CD4-positive, alpha-beta T cell treated with Interferon alpha-2 for 1 hour (primary cell): ENCODE data around the gene C1orf167.
A peak's percentile ranks its signal among the peaks of the same experiment; 100 is the strongest.

ENCODE experiments used
- DNase-seq, 2 donors: peaks; one replicate each; pipeline ENCODE4 v3.0.0-alpha.2; 2020 to 2022

The C1orf167 gene

DNA sequence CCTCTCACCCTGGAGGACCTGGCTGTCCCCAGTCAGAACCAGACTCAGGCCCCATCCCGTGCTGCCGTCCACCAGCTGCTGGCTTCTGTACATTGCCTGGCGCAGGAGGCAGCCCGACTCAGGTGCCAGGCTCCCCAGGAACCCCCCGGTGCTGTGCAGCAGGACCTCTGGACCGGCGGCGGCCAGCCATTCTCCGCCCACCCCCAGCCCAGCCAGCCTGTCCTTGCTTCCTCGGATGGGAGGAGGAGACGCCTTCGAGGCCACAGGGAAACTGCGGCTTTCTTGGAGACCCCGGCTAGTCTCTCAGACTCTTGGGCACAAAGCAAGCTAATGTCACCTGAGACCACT, 4.4 kb downstream of the C1orf167 start:
- DNase-seq, result no peak

DNA sequence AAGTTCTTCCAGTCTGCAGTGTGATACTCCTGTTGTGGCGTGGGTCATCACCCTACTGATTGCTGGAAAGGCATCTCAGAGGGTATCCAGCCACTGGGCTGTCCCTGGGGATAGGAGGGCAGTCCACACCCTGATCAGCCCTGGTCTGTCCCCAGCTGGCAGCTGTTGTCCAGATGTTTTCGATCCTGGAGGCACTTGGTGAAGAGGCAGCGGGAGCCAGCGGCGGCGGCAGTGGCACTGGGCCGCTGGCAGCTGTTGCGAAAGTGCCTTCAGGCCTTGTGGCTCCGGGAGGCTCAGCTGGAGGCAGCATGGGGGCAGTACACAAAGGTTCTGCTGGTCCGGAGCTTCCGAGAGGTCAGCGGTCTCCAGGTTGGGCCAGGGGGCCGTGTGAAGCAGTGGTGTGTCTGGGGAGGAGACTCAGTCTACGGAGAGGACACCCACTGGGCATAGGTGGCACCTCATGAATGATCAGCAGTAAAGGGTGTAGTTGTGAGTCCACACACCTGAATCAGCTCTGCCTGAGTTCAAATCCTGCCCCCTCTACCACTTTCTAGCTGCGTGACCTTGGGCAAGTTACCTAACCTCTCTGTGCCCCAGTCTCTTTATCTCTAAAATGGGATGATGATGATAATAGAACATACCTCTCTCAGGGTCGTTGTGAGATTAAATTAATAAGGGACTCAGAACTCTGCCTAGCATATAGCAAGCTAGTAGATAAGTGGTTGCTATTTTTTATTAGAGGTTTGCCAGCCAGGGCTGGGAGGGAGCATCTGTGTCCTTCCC, 6.1 kb downstream of the C1orf167 start:
- no peak for DNase-seq

DNA sequence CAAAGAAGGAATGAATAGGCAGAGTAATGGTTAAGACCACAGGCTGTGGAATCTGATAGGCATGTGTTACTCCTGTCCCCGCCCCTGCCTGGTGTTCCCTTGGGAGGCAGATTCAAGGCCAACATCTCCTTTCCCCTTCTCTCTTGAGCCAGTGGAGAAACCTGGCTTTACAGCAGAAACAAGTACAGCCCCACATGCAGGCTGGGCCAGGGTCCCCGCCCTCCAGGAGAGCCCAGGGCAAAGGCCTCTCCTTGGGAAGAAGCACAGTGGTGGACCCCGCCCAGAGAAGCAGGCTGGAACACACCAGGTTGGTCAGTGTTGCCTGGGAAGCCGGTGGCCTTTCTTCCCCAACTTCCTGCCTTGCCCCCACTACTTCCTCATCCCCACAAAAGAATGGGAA, 6.8 kb downstream of the C1orf167 start:
- no peak for DNase-seq

DNA sequence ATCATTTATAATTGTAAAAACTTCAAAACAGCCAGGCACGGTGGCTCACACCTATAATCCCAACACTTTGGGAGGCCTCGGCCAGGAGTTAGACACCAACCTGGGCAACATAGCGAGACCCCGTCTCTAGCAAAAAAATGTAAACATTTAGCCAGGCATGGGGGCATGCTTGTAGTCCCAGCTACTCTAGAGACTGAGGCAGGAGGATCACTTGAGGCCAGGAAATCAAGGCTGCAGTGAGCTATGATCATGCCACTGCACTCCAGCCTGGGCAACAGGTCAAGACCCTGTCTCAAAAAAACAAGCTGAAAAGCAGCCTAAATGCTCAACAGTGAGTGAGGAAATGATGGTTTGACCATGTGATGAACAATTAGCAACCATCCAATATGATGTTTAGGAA, 7.3 kb downstream of the C1orf167 start:
- DNase-seq, result no peak

DNA sequence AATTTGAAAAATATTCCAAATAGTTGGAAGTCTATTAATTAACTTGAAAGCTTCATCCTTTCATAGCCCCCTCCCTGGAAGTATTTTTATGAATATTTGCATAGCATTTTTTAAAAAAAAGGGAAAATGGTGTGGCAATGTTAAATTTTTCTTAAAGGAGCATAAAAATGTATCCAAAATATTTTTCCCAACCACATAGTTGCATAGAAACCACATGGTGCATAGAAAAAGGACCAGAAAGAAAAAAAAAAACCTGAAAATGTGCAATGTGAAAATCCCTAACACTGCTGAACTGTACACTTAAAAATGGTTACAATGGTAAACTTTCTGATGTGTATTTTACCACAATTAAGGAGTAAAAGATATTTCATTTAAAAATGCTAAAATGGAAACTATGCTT, 8.0 kb downstream of the C1orf167 start:
- no peak for DNase-seq

DNA sequence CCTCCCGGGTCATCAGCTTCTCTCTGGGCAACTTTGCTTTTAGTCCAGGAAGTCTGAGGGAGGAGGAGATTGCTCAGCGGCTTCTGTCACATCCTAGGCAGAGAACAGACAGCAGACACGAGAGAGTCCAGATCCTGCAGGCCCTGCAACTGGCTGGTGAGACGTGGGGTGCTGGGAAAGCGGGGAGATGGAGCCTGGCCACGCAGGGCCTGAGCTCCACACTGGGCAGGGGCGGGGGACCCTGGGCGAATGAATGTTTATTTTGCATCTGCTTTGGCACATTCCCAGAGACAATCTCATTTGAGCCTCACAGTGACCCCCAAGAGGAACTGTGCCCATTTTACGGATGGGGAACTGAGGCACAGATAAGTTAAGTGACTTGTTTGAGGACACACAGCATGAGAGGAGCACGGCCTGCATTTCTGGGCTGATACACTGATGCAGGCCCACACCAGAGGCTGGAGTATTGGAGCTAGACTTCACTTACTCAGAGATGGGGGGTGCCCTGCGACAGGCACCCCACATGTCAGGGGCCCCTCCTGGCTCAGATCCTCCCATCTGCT, 9.6 kb downstream of the C1orf167 start:
- no peak for DNase-seq

DNA sequence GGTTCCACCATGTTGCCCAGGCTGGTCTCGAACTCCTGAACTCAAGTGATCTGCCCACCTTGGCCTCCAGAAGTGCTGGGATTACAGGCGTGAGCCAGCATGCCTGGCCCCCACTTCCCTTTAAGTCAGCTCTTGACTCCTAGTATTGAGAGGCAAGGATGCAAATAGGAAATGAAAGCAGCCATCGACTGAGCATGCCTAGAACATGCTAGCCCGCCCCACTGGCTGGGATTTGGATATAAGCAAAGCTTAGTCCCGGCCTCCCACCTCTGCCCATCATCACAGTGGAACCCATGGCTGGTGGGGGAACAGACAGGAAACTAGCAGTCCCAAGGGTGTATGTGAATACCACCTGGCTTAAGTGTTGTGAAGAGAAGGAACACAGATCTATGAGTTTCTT, 10.5 kb downstream of the C1orf167 start:
- no peak for DNase-seq

DNA sequence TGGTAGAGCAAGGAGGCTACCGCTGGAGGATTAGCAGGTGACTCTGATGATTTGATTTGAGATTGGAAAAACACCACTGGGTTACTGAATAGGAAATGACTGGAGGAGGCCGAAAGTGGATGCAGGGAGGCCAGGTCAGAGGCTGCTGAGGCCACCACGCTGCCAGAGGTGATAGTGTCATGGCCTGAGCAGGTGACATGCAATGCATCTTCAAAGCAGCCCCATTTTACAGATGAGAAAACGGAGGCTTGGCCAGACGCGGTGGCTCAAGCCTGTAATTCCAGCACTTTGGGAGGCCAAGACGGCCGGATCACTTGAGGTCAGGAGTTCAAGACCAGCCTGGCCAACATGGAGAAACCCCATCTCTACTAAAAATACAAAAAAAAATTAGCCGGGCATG, 12.8 kb downstream of the C1orf167 start:
- DNase-seq, result no peak

DNA sequence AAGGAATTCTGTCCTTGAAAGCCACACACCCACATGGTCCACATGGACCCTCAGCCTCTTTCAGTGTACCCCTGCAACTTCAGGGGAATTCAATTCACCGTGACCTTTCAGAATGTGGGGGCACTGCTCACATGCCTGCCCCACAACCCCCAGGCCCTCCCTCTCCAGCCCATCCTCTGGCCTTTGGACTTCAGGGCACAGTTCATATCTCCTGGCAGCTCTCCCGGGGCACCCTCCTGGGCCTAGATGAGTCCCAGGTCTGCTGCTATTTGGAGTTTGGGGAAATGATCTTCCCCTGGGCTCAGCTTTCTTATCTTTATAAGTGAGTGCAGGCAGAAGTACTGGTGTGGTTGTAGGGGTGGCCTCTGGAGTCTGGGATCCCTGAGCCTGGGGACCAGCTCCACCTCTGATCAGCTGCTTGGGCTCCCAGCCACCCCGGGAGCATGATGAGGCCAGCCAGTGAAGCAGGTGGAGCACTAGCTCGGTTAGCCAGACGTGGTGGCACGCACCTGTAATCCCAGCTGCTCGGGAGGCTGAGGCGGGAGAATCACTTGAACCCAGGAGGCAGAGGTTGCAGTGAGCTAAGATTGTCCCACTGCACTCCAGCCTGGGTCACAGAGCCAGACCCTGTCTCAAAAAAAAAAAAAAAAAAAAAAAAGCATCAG, 15.8 kb downstream of the C1orf167 start:
- DNase-seq, result no peak

DNA sequence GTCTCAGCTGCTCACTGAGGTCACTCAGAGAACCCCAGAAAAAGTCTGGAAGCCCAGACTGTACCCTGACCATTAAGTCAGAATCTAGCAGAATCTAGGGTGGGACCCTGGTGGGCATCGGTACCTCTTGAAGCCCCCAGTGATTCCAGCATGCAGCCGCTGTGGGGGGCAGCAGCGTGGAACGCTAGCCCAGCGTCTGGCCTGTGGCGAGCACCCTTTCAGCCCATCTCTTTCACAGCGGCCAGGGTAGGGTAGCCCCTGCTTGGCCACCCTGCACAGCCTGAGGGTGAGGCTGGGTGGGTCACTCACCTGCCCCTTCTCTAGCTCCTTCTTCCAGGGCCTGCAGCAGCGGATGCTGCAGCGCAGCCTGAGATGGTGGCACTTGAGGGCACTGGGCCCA, 16.3 kb downstream of the C1orf167 start:
- DNase-seq, result no peak

DNA sequence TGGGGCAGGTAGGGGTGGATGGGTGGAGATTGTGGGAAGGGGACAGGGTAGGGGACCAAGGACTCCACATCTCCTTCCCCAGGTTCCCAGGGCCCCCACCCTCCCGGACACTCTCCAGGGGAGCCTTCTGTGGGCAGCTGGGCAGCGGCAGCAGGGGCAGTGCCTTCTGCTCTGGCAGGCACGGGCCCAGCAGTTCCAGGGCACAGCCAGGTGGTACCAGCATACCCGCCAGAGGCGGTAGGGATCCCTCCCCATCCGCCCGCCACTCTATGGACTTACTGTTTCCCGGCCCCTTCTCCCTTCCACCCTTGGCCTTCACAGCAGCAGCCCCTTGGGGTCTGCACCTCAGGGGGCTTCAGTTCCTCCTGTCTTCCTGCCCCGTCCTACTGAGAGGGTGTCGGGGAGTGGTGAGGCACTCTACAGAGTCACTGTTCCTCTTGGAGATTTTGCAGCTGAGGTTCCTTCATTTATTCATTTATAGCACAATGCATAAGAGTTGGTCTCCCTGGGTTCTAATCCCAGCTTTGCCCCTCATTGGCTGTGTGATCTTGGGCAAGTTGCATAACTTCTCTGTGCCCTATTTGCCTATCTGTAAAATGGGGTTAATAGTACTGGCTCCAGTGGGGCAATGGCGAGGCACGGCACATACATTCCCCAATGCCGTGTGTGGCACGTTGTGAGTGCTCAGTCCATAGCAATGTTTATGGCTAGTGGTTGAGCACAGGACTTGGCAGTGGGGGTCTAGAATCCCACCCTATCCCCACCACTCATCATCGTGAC, 17.0 kb downstream of the C1orf167 start:
- no peak for DNase-seq

DNA sequence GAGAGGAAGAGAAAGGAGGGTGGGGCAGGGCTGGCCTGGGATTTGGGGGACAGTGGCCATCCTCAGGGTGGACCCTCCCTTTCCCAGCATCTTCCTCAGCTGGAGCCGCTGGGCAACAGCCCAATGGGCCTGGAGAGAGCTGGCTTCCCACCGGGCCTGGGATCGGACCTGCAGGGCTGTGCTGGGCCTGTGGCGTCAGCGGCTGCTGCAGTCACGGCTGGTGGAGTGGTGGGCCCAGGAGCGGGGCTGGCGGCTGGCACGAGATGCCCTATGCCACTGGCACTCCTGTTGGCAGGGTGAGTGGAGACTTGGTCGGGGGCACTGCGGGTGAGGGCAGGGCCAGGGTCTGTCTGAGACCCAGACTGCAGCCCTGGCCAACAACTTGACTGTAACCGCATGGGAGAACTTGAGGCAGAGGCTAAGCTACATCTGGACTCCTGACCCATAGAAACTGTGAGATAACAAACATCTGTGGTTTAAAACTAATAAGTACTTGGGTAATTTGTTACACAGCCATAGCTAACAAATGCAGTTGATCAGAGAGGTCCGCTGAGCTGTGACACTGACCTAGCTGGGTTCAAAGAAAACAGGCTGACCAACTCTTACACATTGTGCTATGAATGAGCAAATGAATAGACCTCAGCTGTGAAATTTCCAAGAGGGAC, 17.9 kb downstream of the C1orf167 start:
- DNase-seq, result no peak

DNA sequence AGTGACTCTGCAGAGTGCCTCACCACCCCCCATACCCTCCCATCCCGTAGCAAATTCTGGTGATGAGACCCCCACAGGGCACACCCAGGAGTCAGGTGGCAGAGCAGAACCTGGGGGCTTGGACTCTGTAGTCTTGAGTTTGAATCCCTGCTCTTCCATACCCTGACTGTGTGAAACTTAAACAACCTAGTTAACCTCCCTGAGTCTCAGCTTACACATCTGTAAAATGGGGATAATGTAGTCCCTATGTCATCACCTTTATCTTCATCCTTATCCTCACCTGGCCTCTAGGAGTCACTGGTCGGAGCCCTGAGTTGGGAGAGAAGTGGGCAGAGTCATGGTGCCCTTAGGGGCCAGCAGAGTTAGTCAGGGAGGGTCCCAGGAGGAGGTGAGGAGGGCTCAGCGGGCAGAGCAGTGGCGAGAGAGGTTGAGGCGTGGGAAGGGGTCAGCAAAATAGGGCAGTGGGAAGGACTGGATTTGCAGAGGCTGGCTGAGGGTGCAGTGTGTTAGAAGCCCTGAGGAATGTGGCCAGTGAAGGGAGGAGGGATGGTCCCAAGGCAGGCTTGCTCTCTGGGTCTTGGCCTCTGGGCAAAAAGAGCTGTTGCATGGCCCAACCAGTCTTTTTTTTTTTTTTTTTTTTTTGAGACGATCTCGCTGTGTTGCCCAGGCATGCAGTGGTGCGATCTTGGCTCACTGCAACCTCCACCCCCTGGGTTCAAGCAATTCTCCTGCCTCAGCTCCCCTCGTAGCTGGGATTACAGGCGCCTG, 18.6 kb downstream of the C1orf167 start:
- DNase-seq, result no peak

DNA sequence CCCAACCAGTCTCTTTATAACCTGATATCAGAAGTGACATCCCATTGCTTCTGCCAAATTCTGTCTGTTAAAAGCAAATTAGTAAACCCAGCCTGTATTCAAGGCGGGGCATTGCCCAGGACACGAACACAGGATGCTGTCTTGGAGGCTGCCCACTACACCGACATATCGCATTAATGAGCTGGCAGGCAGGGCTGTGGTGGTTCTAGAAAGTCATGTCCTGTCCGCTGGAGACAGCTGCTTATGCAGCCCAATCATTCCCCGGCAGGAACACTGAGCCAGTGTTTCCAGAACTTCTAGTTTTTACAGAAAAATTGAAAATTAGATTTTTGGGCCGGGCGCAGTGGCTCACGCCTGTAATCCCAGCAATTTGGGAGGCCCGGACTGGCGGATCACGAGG, 19.3 kb downstream of the C1orf167 start:
- no peak for DNase-seq

DNA sequence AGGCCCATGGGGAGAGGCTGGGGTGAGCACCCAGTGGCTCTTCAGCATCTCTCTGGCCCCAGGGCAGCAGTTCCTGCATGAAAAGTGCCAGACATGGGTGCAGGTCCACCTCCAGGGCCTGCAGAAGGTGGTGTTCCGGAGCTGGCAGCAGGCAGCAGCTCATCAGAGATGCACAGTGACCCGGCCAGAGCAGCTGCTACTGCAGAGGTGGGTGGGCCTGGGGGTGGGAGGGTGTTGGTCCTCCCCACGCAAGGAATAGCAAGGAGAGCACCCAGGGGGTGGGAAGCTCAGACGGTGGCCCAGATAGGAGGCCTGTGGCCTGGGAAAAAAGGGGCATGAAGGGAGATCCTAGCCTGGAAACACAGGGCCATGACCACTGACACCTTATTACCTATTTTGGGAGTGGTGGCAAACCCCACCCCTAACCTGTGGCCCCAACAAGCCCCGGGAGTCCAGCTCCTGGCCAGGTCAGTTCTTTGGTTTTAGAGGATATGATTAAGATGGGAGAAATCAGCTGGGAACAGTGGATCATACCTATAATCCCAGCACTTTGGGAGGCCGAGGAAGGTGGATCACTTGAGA, 20.2 kb downstream of the C1orf167 start:
- DNase-seq, result no peak

DNA sequence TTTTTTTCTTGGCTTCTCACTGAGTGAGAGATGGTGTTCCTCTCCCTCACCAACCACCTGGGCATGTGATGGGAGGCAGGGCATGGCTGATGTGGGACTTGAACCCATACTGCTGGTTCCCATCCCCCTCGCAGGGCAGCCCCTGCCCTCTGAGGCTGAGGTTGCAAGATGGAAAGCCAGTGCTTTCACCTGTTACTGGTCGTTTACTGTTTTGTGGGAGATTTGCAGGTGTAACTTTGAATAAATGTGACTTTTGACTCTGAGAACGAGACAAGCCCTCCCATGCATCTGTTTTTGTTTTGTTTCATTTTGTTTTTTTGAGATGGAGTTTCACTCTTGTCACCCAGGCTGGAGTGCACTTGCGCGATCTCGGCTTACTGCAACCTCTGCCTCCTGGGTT, 21.6 kb downstream of the C1orf167 start:
- DNase-seq, result no peak

DNA sequence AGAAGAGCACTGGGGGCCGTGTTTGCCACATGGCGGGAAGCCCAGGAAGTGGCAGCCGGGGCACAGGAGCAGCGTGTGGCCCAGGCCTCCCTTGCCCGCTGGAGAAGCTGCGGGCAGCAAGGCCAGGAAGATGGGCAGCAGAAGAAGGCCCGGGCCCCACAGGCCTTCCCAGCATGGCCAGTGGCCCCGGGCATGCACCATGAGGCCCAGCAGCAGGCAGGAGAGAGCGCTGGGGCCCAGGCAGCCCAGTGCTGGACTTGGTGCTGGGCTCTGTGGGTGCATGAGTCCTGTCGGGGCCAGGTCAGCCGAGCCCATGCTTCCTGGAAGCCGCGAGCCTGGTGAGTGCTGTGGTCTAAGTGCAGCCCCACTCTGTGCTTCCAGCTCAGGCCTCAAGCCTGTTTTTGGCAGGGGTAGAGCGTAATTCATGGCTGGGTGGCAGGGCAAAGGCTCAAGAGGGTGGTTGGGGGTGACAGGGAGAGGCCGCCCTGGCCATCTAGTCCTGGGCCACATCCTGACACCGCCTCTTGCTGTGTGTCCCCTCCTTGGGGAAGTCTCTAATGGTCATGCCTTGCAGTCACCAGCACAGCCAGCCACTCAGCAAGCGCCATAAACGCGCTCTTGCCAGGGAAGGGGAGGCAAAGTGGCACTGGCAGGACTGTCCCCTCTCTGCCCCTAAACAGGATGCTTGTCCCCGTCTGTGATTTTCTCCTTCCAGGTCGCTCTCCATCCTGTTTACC, 22.4 kb downstream of the C1orf167 start:
- DNase-seq, result no peak

DNA sequence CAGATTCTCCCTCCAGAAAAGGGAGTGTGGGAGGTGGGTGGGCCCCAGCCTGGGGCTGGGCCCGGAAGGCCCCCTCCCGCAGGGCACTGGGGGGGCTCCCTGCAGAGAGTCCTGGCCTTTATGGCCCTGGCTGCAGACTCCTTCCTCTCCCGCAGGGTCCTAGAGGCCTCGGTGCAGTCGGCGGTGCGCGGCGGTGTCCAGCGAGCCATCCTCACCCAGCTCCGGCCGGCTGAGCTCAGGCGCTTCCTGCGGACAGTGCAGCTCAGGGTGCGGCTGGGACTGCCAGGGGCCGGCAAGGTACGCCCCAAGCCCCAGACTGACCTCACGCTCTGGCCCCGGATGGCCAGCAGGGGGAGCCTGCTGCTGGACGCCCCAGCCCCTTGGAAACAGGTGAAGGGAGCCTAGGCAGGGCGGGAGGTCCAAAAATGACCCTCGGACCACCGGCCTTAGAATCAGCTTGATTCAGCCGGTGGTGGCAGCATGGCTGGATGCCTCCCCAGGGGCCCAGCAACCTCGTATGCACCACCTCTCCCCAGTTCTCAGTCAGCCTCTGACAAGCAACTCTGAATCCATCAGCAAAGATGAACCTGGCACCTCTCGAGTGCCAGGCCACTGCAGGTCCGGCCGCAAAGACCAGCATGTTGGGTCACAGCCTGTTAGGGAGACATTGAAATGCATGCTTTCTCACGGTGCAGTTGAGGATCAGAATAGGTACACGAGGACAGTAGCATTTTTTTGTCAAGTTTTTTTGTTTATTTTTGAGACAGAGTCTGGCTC, 23.2 kb downstream of the C1orf167 start:
- DNase-seq, result peak; percentile 43 to 44

DNA sequence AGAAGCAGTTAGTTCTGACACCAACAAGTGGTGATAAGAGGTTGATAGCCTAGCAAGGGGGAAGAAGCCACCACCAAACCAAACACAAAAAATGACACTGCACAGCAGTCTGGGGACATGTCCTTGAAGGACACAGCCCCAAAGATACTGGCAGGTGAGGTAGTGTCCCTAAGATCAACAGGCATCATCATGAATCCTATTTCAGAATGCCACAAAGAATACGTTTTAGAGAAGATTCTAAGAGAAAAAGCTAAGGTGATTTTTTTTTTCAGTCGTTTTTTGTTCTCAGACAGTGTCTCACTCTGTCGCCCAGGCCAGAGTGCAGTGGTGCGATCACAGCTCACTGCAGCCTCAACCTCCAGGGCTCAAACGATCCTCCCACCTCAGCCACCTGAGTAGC, 24.2 kb downstream of the C1orf167 start:
- no peak for DNase-seq

DNA sequence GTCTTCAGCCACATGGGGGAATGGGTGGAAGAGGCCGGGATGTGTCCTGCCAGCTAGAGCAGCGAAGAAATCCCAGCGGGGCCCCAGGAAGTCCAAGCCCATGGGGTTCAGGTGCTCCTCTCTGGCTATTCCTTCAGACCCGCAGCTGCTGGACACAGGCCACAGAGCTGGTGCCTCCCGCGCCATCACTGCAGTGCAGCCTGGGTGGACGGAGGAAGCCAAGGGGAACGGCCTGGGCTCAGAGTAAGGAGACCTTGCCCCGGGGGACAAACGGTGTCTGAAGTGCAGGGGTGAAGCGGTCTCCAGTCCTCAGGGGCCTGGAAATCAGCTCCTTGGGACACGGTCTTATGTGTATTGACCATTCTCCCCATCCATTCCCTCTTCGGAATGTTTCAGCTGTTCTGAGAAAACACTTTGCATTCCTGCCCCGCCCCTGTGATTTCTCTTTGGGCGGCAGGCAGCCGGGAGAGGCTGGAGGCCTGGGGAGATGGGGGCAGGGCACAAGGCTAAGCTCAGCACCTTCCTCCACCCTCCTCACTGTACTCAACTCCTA, 25.3 kb downstream of the C1orf167 start:
- DNase-seq, result no peak
